ENCODE measurements around the gene LAMA3. TPM values are rescaled to one million over a fixed set of nuclear protein-coding genes. Genes with fewer than 3 reads are reported as not detected.

LAMA3 gene
- total RNA-seq, 1 donor: 8.3 TPM

DNA sequence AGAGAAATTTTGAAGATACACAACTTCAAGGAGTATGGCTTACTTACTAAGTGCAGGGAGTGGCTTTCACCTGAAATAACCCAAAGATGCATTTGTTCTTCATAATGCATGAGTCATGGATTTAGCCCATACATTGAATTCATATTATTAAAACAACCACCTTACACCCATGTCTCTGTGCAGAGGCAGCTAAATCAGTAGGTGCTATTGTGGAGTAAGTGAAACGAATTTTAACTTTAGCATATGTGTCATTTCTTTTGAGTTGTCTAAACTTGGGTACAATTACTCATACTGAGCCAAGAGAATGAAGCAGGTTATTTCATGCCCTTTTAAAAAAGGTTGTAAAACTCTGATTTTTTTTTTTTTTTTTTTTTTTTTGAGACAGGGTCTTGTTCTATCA, 15.5 kb upstream of the LAMA3 start:
- Histone ChIP-seq H4K20me1 (ENCODE audit: insufficient read depth, low read length) (no peaks in the 10 kb centered on the region), H3K79me2 (ENCODE audit: insufficient read depth, low read length) (no peaks in the 10 kb centered on the region), H3K4me3 (ENCODE audit: insufficient read depth, low read length) (no peak overlapping the region), H2AFZ (ENCODE audit: low read length) (no peak overlapping the region), H3K36me3 (ENCODE audit: insufficient read depth, low read length) (no peaks in the 10 kb centered on the region), H3K4me1 (ENCODE audit: insufficient read depth, low read length) (peaks cover 12% of the 10 kb centered on the region), H3K27me3 (ENCODE audit: insufficient read depth, low read length) (peaks cover 25% of the 10 kb centered on the region), H3K4me2 (ENCODE audit: insufficient read depth, low read length) (no peak overlapping the region), H3K9me3 (ENCODE audit: low read depth, low read length) (no peaks in the 10 kb centered on the region), H3K27ac (ENCODE audit: low read depth, low read length) (no peak overlapping the region)
- no peak for DNase-seq (ENCODE audit: insufficient read length, low spot score, missing footprints)
- TF ChIP-seq, protein P1, sequence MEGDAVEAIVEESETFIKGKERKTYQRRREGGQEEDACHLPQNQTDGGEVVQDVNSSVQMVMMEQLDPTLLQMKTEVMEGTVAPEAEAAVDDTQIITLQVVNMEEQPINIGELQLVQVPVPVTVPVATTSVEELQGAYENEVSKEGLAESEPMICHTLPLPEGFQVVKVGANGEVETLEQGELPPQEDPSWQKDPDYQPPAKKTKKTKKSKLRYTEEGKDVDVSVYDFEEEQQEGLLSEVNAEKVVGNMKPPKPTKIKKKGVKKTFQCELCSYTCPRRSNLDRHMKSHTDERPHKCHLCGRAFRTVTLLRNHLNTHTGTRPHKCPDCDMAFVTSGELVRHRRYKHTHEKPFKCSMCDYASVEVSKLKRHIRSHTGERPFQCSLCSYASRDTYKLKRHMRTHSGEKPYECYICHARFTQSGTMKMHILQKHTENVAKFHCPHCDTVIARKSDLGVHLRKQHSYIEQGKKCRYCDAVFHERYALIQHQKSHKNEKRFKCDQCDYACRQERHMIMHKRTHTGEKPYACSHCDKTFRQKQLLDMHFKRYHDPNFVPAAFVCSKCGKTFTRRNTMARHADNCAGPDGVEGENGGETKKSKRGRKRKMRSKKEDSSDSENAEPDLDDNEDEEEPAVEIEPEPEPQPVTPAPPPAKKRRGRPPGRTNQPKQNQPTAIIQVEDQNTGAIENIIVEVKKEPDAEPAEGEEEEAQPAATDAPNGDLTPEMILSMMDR (IDR thresholded peaks at IDR 0.05; ENCODE audit: extremely low read depth, low read depth, low read length): no peak

DNA sequence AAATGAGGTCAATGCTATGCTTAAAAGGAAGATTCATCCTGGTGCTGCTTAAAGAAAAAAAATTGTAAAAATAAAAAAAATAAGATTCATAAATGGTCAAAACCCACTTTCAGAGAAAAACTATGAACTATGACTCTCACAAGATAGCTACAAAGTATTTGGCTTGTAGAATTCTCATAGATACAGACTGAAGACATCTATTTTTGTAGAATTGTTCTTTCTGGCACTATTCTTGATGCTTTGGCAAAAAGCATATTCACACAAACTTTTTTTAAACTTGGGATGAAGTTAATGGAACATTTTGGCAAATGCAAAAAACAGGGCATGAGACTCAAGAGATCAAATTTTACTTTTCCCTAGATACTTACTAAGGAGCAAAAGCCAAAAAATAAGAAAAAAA, 14.0 kb upstream of the LAMA3 start:
- H2AFZ ChIP-seq (ENCODE audit: low read length): no peak overlapping the region
- no peak overlapping the region for H3K4me3 ChIP-seq (ENCODE audit: insufficient read depth, low read length)
- no peak for DNase-seq (ENCODE audit: insufficient read length, low spot score, missing footprints)
- H4K20me1 ChIP-seq (ENCODE audit: insufficient read depth, low read length): no peaks in the 10 kb centered on the region
- H3K4me1 ChIP-seq (ENCODE audit: insufficient read depth, low read length): peaks cover 7% of the 10 kb centered on the region
- no peaks in the 10 kb centered on the region for H3K9me3 ChIP-seq (ENCODE audit: low read depth, low read length)
- H3K79me2 ChIP-seq (ENCODE audit: insufficient read depth, low read length): no peaks in the 10 kb centered on the region
- no peak overlapping the region for H3K4me2 ChIP-seq (ENCODE audit: insufficient read depth, low read length)
- no peak overlapping the region for H3K27ac ChIP-seq (ENCODE audit: low read depth, low read length)
- TF ChIP-seq, protein P1 (IDR thresholded peaks at IDR 0.05; ENCODE audit: extremely low read depth, low read depth, low read length): no peak
- no peaks in the 10 kb centered on the region for H3K36me3 ChIP-seq (ENCODE audit: insufficient read depth, low read length)
- peaks cover 24% of the 10 kb centered on the region for H3K27me3 ChIP-seq (ENCODE audit: insufficient read depth, low read length)

GRCh38 chr18:23675896-23676295, 13.4 kb upstream of the LAMA3 start:
- no peak overlapping the region for H3K4me3 ChIP-seq (ENCODE audit: insufficient read depth, low read length)
- no peak for DNase-seq (ENCODE audit: insufficient read length, low spot score, missing footprints)
- H3K9me3 ChIP-seq (ENCODE audit: low read depth, low read length): no peaks in the 10 kb centered on the region
- H3K79me2 ChIP-seq (ENCODE audit: insufficient read depth, low read length): no peaks in the 10 kb centered on the region
- peaks cover 18% of the 10 kb centered on the region for H3K27me3 ChIP-seq (ENCODE audit: insufficient read depth, low read length)
- no peaks in the 10 kb centered on the region for H4K20me1 ChIP-seq (ENCODE audit: insufficient read depth, low read length)
- H3K4me1 ChIP-seq (ENCODE audit: insufficient read depth, low read length): peaks cover 7% of the 10 kb centered on the region
- H3K36me3 ChIP-seq (ENCODE audit: insufficient read depth, low read length): no peaks in the 10 kb centered on the region
- H3K4me2 ChIP-seq (ENCODE audit: insufficient read depth, low read length): no peak overlapping the region
- H3K27ac ChIP-seq (ENCODE audit: low read depth, low read length): no peak overlapping the region
- no peak overlapping the region for H2AFZ ChIP-seq (ENCODE audit: low read length)
- TF ChIP-seq, protein P1 (IDR thresholded peaks at IDR 0.05; ENCODE audit: extremely low read depth, low read depth, low read length): no peak

- no peaks in the 10 kb centered on the region for H3K79me2 ChIP-seq (ENCODE audit: insufficient read depth, low read length)
- peaks cover 26% of the 10 kb centered on the region for H3K4me1 ChIP-seq (ENCODE audit: insufficient read depth, low read length)
- TF ChIP-seq, protein P1 (IDR thresholded peaks at IDR 0.05; ENCODE audit: extremely low read depth, low read depth, low read length): no peak
- H3K4me3 ChIP-seq (ENCODE audit: insufficient read depth, low read length): no peak overlapping the region
- DNase-seq (ENCODE audit: insufficient read length, low spot score, missing footprints): no peak
- H4K20me1 ChIP-seq (ENCODE audit: insufficient read depth, low read length): no peaks in the 10 kb centered on the region
- no peak overlapping the region for H2AFZ ChIP-seq (ENCODE audit: low read length)
- H3K27ac ChIP-seq (ENCODE audit: low read depth, low read length): no peak overlapping the region
- H3K27me3 ChIP-seq (ENCODE audit: insufficient read depth, low read length): peaks cover 13% of the 10 kb centered on the region
- no peak overlapping the region for H3K4me2 ChIP-seq (ENCODE audit: insufficient read depth, low read length)
- no peaks in the 10 kb centered on the region for H3K9me3 ChIP-seq (ENCODE audit: low read depth, low read length)
- H3K36me3 ChIP-seq (ENCODE audit: insufficient read depth, low read length): no peaks in the 10 kb centered on the region
Measured at GRCh38 chr18:23682045-23682444, 7.2 kb upstream of the LAMA3 start.
